Measurements from ENCODE around the gene OPRM1. TPM values are rescaled to one million over a fixed set of nuclear protein-coding genes. Genes with fewer than 3 reads are reported as not detected.
"Not testable (repeated sequence)": the region's sequence is repeated elsewhere in the genome, so short reads cannot be mapped to it uniquely, and the experiment has no call there.

The OPRM1 gene
- total RNA-seq, 1 donor from 2014 or later = not detected

DNA sequence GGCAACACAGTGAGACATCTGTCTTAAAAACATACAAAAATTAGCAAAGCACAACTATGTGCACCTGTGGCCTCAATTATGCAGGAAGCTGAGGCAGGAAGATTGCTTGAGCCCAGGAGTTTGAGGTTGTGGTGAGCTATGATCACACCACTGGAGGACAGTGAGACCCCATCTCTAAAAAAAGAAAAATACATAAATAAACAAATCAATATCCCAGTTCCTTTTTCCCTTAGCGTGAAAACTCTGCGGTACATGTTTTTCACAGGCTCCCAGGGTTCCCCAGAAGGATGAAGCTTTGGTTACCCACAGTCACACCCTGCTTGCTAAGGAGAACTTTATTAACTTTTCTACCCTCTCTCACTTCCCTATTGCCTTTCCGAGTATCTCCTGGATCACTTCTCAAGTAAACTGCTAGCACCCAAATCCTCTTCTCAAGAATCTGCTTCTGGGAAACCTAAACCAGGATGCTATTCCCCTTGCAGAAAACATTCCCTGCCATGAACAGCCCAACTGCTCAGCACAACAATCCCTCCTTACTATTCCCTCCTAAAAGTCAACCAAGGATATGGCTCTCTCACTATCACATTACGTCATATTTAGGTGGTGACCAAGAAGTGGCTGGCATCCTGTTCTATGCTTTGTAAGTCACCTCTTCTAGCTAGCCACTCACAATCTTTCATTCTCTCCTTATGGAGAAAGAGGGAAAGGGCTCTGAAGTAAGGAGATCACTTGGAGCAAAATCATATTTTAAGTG is 195.2 kb downstream of the OPRM1 start:
- Mint-ChIP-seq H3K27me3 (ENCODE audit: low read depth) (no peaks in the 10 kb centered on the region), H3K27ac (ENCODE audit: unreplicated experiment) (no peak overlapping the region), H3K4me1 (peaks cover 11% of the 10 kb centered on the region), H3K36me3 (ENCODE audit: low read depth) (no peaks in the 10 kb centered on the region), H3K4me3 (no peak overlapping the region), H3K9me3 (no peaks in the 10 kb centered on the region)
- no peak for DNase-seq (ENCODE audit: low read depth, low spot score)
- TF ChIP-seq, protein P1, sequence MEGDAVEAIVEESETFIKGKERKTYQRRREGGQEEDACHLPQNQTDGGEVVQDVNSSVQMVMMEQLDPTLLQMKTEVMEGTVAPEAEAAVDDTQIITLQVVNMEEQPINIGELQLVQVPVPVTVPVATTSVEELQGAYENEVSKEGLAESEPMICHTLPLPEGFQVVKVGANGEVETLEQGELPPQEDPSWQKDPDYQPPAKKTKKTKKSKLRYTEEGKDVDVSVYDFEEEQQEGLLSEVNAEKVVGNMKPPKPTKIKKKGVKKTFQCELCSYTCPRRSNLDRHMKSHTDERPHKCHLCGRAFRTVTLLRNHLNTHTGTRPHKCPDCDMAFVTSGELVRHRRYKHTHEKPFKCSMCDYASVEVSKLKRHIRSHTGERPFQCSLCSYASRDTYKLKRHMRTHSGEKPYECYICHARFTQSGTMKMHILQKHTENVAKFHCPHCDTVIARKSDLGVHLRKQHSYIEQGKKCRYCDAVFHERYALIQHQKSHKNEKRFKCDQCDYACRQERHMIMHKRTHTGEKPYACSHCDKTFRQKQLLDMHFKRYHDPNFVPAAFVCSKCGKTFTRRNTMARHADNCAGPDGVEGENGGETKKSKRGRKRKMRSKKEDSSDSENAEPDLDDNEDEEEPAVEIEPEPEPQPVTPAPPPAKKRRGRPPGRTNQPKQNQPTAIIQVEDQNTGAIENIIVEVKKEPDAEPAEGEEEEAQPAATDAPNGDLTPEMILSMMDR (conservative IDR thresholded peaks at IDR 0.05) = no peak

DNA sequence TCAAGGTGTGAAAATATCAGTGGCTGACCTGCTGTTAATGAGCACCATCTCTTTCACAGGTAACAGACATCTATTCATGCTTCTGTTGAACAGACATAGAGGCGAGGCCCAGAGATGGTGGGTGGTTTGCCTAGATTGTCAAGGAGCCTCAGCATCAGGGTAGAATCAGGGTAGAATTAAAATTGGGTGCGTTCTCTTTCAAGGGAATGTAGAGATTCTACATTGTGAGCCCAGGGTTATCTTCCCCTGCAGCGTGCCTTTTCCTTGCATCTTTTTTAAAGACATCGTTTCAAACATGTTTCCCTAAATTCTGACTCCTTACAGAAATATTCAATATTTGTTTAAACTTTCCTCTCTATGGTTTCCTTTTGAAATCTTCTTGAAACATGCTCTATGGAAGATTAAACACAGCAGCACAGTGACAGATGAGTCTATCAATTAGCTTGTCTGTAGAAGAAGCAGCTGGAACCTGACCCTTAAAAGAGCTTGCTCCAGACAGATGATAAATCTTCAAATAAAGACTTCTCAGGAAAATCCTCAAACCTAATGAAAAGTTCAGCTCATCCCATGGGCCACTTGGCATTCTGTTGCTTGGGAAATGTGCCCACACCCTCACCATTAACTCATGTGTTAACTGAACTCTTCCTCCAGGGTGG is 197.7 kb downstream of the OPRM1 start:
- Mint-ChIP-seq H3K9me3 (no peaks in the 10 kb centered on the region), H3K36me3 (ENCODE audit: low read depth) (no peaks in the 10 kb centered on the region), H3K27ac (ENCODE audit: unreplicated experiment) (no peak overlapping the region), H3K4me1 (peaks cover 4% of the 10 kb centered on the region), H3K4me3 (no peak overlapping the region), H3K27me3 (ENCODE audit: low read depth) (no peaks in the 10 kb centered on the region)
- TF ChIP-seq, protein P1 (conservative IDR thresholded peaks at IDR 0.05) = no peak
- DNase-seq (ENCODE audit: low read depth, low spot score) = no peak

DNA sequence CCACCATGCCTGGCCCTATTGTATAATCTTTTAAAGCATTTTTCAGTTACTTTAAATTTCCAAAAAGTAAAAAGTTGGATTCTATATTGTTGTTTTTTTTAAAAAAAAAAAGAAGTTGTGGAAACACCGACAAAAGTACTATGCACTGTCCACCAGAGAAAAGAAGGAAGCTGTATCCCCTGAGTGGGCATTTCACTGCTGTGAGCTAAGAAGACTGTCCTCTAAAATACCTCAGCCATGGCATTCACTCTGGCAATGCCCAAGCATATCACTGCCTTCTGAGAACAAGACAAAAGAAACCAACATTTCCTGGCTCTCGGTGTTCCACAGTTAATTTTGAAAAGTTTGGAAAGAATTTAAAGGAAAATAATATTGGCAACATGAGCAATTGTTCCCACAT is 199.8 kb downstream of the OPRM1 start:
- no peak for DNase-seq (ENCODE audit: low read depth, low spot score)
- Mint-ChIP-seq H3K9me3 (no peaks in the 10 kb centered on the region), H3K4me3 (no peak overlapping the region), H3K27ac (ENCODE audit: unreplicated experiment) (no peak overlapping the region), H3K27me3 (ENCODE audit: low read depth) (no peaks in the 10 kb centered on the region), H3K36me3 (ENCODE audit: low read depth) (no peaks in the 10 kb centered on the region), H3K4me1 (no peaks in the 10 kb centered on the region)
- TF ChIP-seq, protein P1 (conservative IDR thresholded peaks at IDR 0.05) = no peak

DNA sequence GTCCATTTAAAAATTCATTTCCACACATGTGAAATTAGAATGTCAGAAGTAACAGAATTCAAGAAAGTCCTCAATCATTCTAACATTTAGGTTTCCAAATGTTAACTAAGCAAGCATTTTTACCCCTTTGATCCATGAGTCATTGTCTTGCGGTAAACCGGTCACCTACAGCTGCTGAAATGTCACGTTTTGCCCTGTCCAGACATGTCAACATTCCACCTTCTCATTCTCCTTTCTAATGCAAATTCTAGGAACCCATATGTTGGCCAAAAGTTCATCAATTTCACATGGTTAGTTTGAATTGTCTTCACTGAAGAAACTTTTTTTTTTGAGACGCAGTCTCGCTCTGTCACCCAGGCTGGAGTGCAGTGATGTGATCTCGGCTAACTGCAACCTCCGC is 200.4 kb downstream of the OPRM1 start:
- Mint-ChIP-seq H3K9me3 (no peaks in the 10 kb centered on the region), H3K4me1 (no peaks in the 10 kb centered on the region), H3K4me3 (no peak overlapping the region), H3K36me3 (ENCODE audit: low read depth) (no peaks in the 10 kb centered on the region), H3K27me3 (ENCODE audit: low read depth) (no peaks in the 10 kb centered on the region), H3K27ac (ENCODE audit: unreplicated experiment) (no peak overlapping the region)
- DNase-seq (ENCODE audit: low read depth, low spot score) = no peak
- TF ChIP-seq, protein P1 (conservative IDR thresholded peaks at IDR 0.05) = no peak

DNA sequence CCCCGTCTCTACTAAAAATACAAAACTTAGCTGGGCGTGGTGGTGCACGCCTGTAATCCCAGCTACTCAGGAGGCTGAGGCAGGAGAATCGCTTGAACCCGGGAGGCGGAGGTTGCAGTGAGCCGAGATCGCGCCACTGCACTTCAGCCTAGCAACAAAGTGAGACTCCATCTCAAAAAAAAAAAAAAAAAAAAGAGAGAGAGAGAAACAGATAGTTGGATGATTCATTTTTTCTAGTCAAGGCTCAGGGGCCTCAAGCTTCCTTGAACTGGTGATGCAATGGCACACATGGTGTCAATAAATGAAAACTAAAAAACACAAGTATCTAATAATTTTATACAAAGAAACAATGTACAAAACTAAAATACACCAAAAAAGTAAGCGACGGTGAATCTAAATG is 202.0 kb downstream of the OPRM1 start:
- not testable (repeated sequence) for DNase-seq (ENCODE audit: low read depth, low spot score); H3K4me3 Mint-ChIP-seq; H3K4me1 Mint-ChIP-seq; H3K27ac Mint-ChIP-seq (ENCODE audit: unreplicated experiment); H3K9me3 Mint-ChIP-seq; H3K36me3 Mint-ChIP-seq (ENCODE audit: low read depth); H3K27me3 Mint-ChIP-seq (ENCODE audit: low read depth)

DNA sequence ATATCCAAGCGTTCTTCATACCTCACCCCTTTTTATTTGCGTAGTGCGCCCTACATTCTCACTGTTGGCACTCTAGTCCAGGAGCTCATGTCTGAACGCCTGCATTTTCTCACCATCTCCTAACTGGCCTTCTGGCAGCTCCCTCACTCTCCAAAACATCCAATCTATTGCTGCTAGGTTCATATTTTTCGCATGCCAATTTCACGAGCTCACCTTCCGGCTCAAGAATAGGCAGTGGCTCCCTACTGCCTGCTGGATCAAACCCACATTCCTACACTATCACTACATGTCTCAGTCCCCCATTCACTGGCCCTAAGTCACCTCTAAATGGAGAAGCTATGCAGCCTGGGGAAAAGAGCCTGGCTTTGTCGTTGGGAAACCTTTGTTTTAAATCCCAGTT is 202.5 kb downstream of the OPRM1 start:
- Mint-ChIP-seq H3K4me3 (no peak overlapping the region), H3K36me3 (ENCODE audit: low read depth) (no peaks in the 10 kb centered on the region), H3K27ac (ENCODE audit: unreplicated experiment) (no peak overlapping the region), H3K4me1 (no peaks in the 10 kb centered on the region), H3K27me3 (ENCODE audit: low read depth) (no peaks in the 10 kb centered on the region), H3K9me3 (no peaks in the 10 kb centered on the region)
- DNase-seq (ENCODE audit: low read depth, low spot score) = no peak
- TF ChIP-seq, protein P1 (conservative IDR thresholded peaks at IDR 0.05) = no peak

Measured in neural crest cell (in vitro differentiated cells).